A549 (cell line): Measurements from ENCODE around the gene MBP. TPM values are rescaled to one million over a fixed set of nuclear protein-coding genes. Genes with fewer than 3 reads are reported as not detected.

ENCODE experiments used
- ATAC-seq, 2 experiments: fragments of 200-7000 bp in 1 of 2; fragments of >200 bp in 1 of 2; cut with Nextera tagmentation in 1 of 2; cut with Tn5 transposase in 1 of 2; 3 replicates each; pipeline versions ENCODE4 v1.8.0 to v1.9.1; 2018 to 2020; ENCODE audit warnings: mild to moderate bottlenecking in 1 of 2, moderate library complexity in 1 of 2
- CTCF ChIA-PET: fragments of 300-600 bp; sonication (Branson Sonifier 250); formaldehyde crosslinking; extraction: SDS; loops from one replicate; lab custom pipeline; 2021; ENCODE audit warnings: antibody characterized with exemption, inconsistent platforms; lab: Yijun Ruan, JAX
- POLR2A ChIA-PET: fragments of 350-600 bp; formaldehyde crosslinking; extraction: SDS; loops from one replicate; lab custom pipeline; 2021; ENCODE audit warnings: antibody characterized with exemption, inconsistent platforms; lab: Yijun Ruan, JAX
- DNase-seq, 2 experiments: peaks; one replicate each; pipeline versions ENCODE4 v3.0.0 to v3.0.0-alpha.2; 2011 to 2016; ENCODE audit warnings: low read depth in 1 of 2, low spot score in 1 of 2
- FAIRE-seq: peaks from 2 replicates; lab custom pipeline; 2011; peaks lifted over from hg19 to GRCh38; lab: Jason Lieb, UNC
- H3K27ac ChIP-seq, 2 experiments: fragments of >200 bp; sonication (Bioruptor Twin); formaldehyde crosslinking; 3 replicates each; pipeline ENCODE4 v1.5.1; 2016 to 2017
- H3K4me1 ChIP-seq: fragments of >200 bp; sonication (Bioruptor Twin); formaldehyde crosslinking; 3 replicates; pipeline ENCODE4 v1.6.1; 2016
- H3K4me2 ChIP-seq: fragments of >200 bp; sonication (Bioruptor Twin); formaldehyde crosslinking; 3 replicates; pipeline ENCODE4 v1.6.1; 2016
- H3K4me3 ChIP-seq: fragments of >200 bp; sonication (Bioruptor Twin); formaldehyde crosslinking; 3 replicates; pipeline ENCODE4 v1.5.1; 2016
- H3K9me3 ChIP-seq: fragments of >200 bp; sonication (Bioruptor Twin); formaldehyde crosslinking; 3 replicates; pipeline ENCODE4 v1.6.1; 2016
- BHLHE40 ChIP-seq: IDR thresholded peaks from 2 replicates; pipeline ENCODE4 v1.6.1; 2012; ENCODE audit warnings: low read depth, low read length, inconsistent platforms
- CBX2 ChIP-seq: fragments of 200-600 bp; sonication (generic); IDR thresholded peaks from 2 replicates; pipeline ENCODE4 v1.6.1; 2016; ENCODE audit warnings: low read depth, mild to moderate bottlenecking, borderline replicate concordance
- CBX8 ChIP-seq: fragments of 200-600 bp; sonication (generic); IDR thresholded peaks from 2 replicates; pipeline ENCODE4 v1.6.1; 2016
- CEBPB ChIP-seq, 2 experiments: fragments of >200 bp in 1 of 2; sonication (Bioruptor Twin) in 1 of 2; formaldehyde crosslinking in 1 of 2; IDR thresholded peaks; 2 replicates each; pipeline ENCODE4 v1.6.1; 2012 to 2016
- CHD2 ChIP-seq: fragments of 150-350 bp; IDR thresholded peaks from 2 replicates; pipeline ENCODE4 v1.6.1; 2014; ENCODE audit warnings: low read length; ENCODE audit not compliant: partially characterized antibody
- CHD4 ChIP-seq: fragments of 200-600 bp; sonication (generic); IDR thresholded peaks from 2 replicates; pipeline ENCODE4 v1.6.1; 2016; ENCODE audit warnings: antibody characterized with exemption, mild to moderate bottlenecking, borderline replicate concordance
- EHF ChIP-seq: fragments of 250-450 bp; sonication (Bioruptor Pico); IDR thresholded peaks from 2 replicates; pipeline ENCODE4 v1.5.0; 2020; ENCODE audit warnings: mild to moderate bottlenecking
- ESRRA ChIP-seq: fragments of 150-350 bp; IDR thresholded peaks from 2 replicates; pipeline ENCODE4 v1.6.1; 2014; ENCODE audit warnings: mild to moderate bottlenecking, low read length, borderline replicate concordance
- FOSL2 ChIP-seq, 2 experiments: fragments of 450-650 bp in 1 of 2; fragments of >200 bp in 1 of 2; sonication (Bioruptor Twin) in 1 of 2; formaldehyde crosslinking; IDR thresholded peaks; 2 replicates each; pipeline versions ENCODE4 v1.5.0 to v1.6.1; 2016 to 2020; ENCODE audit warnings: mild to moderate bottlenecking in 1 of 2, moderate library complexity in 1 of 2
- GATA3 ChIP-seq: IDR thresholded peaks from 2 replicates; pipeline ENCODE4 v1.6.1; 2012; ENCODE audit warnings: borderline replicate concordance
- HEYL ChIP-seq: fragments of 250-450 bp; sonication (Bioruptor Pico); IDR thresholded peaks from 2 replicates; pipeline ENCODE4 v1.8.0; 2021; ENCODE audit warnings: mild to moderate bottlenecking, moderate library complexity
- JUN ChIP-seq, 2 experiments: fragments of >200 bp; sonication (Bioruptor Twin); formaldehyde crosslinking; IDR thresholded peaks; 2 replicates in 1 of 2; 3 replicates in 1 of 2; pipeline ENCODE4 v1.6.1; 2016 to 2017
- KDM5A ChIP-seq: fragments of 200-600 bp; sonication (generic); IDR thresholded peaks from 2 replicates; pipeline ENCODE4 v1.6.1; 2016; ENCODE audit warnings: antibody characterized with exemption, mild to moderate bottlenecking
- NPAS2 ChIP-seq: fragments of 250-450 bp; sonication (Bioruptor Pico); IDR thresholded peaks from 2 replicates; pipeline ENCODE4 v1.8.0; 2022; ENCODE audit warnings: mild to moderate bottlenecking, moderate library complexity, borderline replicate concordance
- NR3C1 ChIP-seq: fragments of >200 bp; sonication (Bioruptor Twin); formaldehyde crosslinking; IDR thresholded peaks from 3 replicates; pipeline ENCODE4 v1.6.1; 2017
- POLR2AphosphoS2 ChIP-seq: conservative IDR thresholded peaks from 2 replicates; pipeline ENCODE4 v1.6.1; 2012; ENCODE audit warnings: low read length, improper control_type of control experiment, inconsistent platforms
- RAD21 ChIP-seq, 2 experiments: fragments of >200 bp in 1 of 2; sonication (Bioruptor Twin) in 1 of 2; formaldehyde crosslinking in 1 of 2; IDR thresholded peaks in 1 of 2; conservative IDR thresholded peaks in 1 of 2; 2 replicates in 1 of 2; 3 replicates in 1 of 2; pipeline ENCODE4 v1.6.1; 2012 to 2018; ENCODE audit warnings: inconsistent platforms in 1 of 2
- RCOR1 ChIP-seq: fragments of 150-350 bp; IDR thresholded peaks from 2 replicates; pipeline ENCODE4 v1.6.1; 2014; ENCODE audit warnings: antibody characterized with exemption, low read length, low read depth
- RNF2 ChIP-seq: fragments of 200-600 bp; sonication (generic); IDR thresholded peaks from 2 replicates; pipeline ENCODE4 v1.6.1; 2016; ENCODE audit warnings: low read depth, mild to moderate bottlenecking, antibody characterized with exemption, moderate library complexity, borderline replicate concordance
- SMC3 ChIP-seq: fragments of >200 bp; sonication (Bioruptor Twin); formaldehyde crosslinking; IDR thresholded peaks from 3 replicates; pipeline ENCODE4 v1.6.1; 2018; ENCODE audit warnings: inconsistent platforms
- SREBF2 ChIP-seq: fragments of 450-650 bp; IDR thresholded peaks from 2 replicates; pipeline ENCODE4 v1.6.1; 2014; ENCODE audit warnings: mild to moderate bottlenecking, moderate library complexity
- TP53 ChIP-seq: fragments of 250-450 bp; sonication (Bioruptor Pico); IDR thresholded peaks from 2 replicates; pipeline ENCODE4 v1.5.0; 2021; ENCODE audit warnings: mild to moderate bottlenecking, moderate library complexity
- WGBS: methylation state at CpG from one replicate; pipeline ENCODE4 v1.1.6; 2017; ENCODE audit errors: missing lambda C conversion rate; 5-methylcytosine and 5-hydroxymethylcytosine counted together
- polyA plus RNA-seq, 4 experiments: library from polyadenylated mRNA; depleted of rRNA in 3 of 4; stranded (reverse); fragments of >200 nt; fragmentation: RNase III in 1 of 4; extraction: RNeasy Plus Mini Kit Qiagen cat#74134 plus additional on column Dnase treatment in 1 of 4; gene quantifications; 2 replicates in 3 of 4; 3 replicates in 1 of 4; pipeline ENCODE4 v1.2.3, GENCODE V29; 2011 to 2017
- TF ChIP-seq, protein P1 (sequence below): fragments of 200-600 bp; sonication (generic); IDR thresholded peaks from 2 replicates; pipeline ENCODE4 v1.6.1; 2016; ENCODE audit warnings: antibody characterized with exemption, mild to moderate bottlenecking, moderate library complexity
- TF ChIP-seq, protein P2 (sequence below): fragments of >200 bp; sonication (Bioruptor Twin); formaldehyde crosslinking; IDR thresholded peaks from 3 replicates; pipeline ENCODE4 v1.5.1; 2016
- TF ChIP-seq, protein P3 (sequence below): fragments of 450-650 bp; IDR thresholded peaks from 2 replicates; pipeline ENCODE4 v1.6.1; 2014; ENCODE audit warnings: antibody characterized with exemption

The MBP gene
- polyA plus RNA-seq, 2 of the 4 experiments (the other 2 are of a cell fraction) = 8.6 to 33.1 TPM

DNA sequence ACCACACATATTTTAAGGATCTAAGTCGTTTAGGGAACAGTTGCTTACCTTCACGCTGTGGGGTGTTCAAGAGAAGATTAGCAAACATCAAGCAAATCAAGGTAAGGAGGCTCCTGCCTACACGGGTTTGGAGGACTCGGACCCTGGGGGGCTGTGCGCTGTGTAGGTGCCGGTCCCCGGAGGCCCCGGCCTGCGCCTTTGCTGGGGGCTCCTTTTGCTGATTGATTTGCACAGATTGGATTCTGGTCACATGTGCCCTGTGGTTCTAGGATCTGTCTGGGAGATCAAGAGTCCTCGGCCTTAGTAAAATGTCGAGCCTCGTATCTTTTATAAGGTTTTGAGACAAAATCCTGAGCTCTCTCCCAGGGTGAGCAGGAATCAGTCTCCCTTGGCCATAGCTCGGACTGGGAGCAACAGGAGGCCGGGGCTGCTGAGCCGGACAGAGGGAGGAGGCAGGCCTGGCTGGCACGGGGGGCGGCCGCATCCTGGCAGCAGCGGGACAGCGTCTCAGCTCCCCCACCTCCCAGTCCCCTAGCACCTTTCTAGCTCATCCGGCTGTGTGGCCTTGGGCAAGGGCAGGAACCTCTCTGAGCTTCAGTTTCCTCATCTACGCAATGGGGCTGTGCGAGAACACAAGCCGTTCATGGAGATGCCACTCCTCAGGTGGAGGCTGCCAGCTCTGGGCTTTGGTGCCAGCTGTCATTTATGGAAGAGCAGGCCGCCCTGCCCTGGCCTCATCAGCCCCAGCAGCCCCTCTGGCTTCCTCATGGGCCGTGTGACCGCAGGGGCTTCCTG, 147.2 kb downstream of the MBP start:
- 90% methylated on average over 12 of the region's 27 CpGs for WGBS
- no peak for ATAC-seq
- TF ChIP-seq JUN (IDR thresholded peaks at IDR 0.05) (no peak), CBX8 (no peak), NR3C1 (no peak), HEYL (CRISPR knock-in tag) (no peak), CBX2 (no peak), SREBF2 (no peak)
- TF ChIP-seq, protein P1, sequence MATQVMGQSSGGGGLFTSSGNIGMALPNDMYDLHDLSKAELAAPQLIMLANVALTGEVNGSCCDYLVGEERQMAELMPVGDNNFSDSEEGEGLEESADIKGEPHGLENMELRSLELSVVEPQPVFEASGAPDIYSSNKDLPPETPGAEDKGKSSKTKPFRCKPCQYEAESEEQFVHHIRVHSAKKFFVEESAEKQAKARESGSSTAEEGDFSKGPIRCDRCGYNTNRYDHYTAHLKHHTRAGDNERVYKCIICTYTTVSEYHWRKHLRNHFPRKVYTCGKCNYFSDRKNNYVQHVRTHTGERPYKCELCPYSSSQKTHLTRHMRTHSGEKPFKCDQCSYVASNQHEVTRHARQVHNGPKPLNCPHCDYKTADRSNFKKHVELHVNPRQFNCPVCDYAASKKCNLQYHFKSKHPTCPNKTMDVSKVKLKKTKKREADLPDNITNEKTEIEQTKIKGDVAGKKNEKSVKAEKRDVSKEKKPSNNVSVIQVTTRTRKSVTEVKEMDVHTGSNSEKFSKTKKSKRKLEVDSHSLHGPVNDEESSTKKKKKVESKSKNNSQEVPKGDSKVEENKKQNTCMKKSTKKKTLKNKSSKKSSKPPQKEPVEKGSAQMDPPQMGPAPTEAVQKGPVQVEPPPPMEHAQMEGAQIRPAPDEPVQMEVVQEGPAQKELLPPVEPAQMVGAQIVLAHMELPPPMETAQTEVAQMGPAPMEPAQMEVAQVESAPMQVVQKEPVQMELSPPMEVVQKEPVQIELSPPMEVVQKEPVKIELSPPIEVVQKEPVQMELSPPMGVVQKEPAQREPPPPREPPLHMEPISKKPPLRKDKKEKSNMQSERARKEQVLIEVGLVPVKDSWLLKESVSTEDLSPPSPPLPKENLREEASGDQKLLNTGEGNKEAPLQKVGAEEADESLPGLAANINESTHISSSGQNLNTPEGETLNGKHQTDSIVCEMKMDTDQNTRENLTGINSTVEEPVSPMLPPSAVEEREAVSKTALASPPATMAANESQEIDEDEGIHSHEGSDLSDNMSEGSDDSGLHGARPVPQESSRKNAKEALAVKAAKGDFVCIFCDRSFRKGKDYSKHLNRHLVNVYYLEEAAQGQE = no peak
- TF ChIP-seq, all 56 proteins: peak for 0
- Histone ChIP-seq H3K4me3 (no peak overlapping the region), H3K4me1 (no peaks in the 10 kb centered on the region), H3K4me2 (no peak overlapping the region), H3K27ac (no peak overlapping the region), H3K9me3 (no peaks in the 10 kb centered on the region)
- no peak for DNase-seq
- ChIA-PET POLR2A (no interaction called here), CTCF (interaction anchor here (1.0 to 4.9 kb wide), 4 partner anchors 14 to 226 kb away, joined by 3 to 46 read pairs (median 25); no protein-coding TSS in a partner anchor)
- no peak for FAIRE-seq

DNA sequence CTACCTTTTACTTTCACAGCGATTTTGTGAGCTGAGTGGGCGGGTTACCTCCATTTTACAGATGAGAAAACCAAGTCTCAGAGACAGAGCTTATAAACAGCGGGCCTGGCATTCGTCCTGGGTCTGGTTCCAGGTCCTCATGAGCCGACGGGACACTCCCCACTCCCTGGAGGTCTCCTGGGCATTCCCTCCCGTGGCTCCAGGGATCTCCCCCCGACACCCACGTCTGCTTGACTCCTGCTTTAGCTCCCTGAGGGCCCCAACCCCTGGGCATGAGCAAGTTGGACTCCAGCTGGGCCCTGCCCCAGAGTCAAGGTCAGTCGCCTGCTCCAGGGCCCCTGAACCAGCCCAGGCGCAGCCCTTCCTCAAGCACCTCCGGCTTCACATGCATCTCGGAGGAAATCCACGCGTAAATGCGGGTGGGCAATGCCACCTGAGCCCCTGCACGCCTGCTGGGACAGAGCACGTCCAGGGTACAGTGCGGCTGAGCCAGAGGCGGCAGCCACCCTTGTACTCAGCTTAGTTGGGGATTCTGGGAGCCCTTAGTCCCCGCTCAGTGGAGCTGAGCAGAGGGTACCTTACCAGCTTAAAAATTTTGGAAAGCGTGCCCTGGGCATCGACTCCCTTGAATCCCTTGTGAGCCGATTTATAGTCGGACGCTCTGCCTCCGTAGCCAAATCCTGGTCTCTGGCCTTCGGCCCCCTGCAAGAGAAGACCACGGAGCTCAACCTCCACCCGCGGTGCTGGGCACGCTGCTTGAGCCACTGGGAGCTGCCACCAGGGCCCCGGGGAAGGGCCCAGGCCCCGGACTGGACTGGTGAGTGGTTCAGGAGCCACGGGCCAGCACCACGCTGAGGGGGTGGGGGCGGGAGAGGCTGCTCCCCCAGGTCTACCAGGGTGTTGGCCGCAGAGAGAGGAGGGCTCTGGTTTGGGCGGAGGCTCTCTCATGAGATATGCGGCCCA, 148.1 kb downstream of the MBP start:
- FAIRE-seq (no peak), ATAC-seq (no peak), DNase-seq (no peak)
- no peak overlapping the region for H3K4me2 ChIP-seq
- H3K4me1 ChIP-seq = no peaks in the 10 kb centered on the region
- CTCF ChIA-PET = interaction anchor here (0.8 to 4.9 kb wide), 17 partner anchors 8 to 227 kb away, joined by 3 to 46 read pairs (median 5); no protein-coding TSS in a partner anchor
- no peak overlapping the region for H3K4me3 ChIP-seq
- no peak for TF ChIP-seq NPAS2 (CRISPR knock-in tag)
- no peak for TF ChIP-seq TP53 (CRISPR knock-in tag)
- no peak for TF ChIP-seq SMC3
- TF ChIP-seq KDM5A = no peak
- no peak for TF ChIP-seq CHD4
- no peak for TF ChIP-seq GATA3
- TF ChIP-seq JUN (IDR thresholded peaks at IDR 0.05) = no peak
- no peak for TF ChIP-seq FOSL2 (IDR thresholded peaks at IDR 0.05)
- no peak for TF ChIP-seq FOSL2 (CRISPR knock-in tag; IDR thresholded peaks at IDR 0.05)
- no peak for TF ChIP-seq ESRRA
- no peak for TF ChIP-seq POLR2AphosphoS2
- 81% methylated on average over 14 of the region's 40 CpGs for WGBS
- H3K9me3 ChIP-seq = no peaks in the 10 kb centered on the region
- POLR2A ChIA-PET = no interaction called here
- no peak overlapping the region for H3K27ac ChIP-seq

DNA sequence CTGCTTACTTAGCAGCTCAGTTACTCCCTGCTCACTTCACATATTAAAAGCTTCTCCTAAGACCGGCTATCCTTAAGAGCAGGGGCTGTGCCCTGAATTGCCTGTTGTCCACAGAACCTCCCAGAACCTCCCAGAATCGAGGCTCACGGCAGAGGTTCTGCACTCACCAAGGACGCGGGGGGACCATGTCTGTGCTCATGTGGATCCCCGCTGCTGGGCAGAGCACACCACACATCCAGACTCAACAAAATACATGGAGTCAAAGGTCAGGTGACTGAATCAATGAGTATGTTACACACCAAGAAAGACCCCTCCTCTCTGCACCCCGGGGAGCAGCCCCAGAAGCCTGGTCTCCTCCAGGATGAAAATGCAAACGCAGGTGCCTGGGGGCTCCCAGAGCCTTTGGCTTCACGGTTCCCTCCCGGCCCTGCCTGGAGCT, 149.0 kb downstream of the MBP start:
- 65% methylated on average over 4 of the region's 10 CpGs for WGBS
- ChIA-PET POLR2A (no interaction called here), CTCF (interaction anchor here (0.6 to 4.9 kb wide), 31 partner anchors 9 to 258 kb away, joined by 3 to 46 read pairs (median 4); no protein-coding TSS in a partner anchor)
- H3K9me3 ChIP-seq = no peaks in the 10 kb centered on the region
- no peak for DNase-seq
- H3K27ac ChIP-seq = 0 out of 6 replicates have a peak overlapping the region, but pooled peaks of 1 of the 2 experiments have one; percentile 18
- H3K4me3 ChIP-seq = no peak overlapping the region
- H3K4me1 ChIP-seq = no peaks in the 10 kb centered on the region
- FAIRE-seq = no peak
- peak in 1 of 2 experiments; percentile 37; a peak in 3 of 6 replicates for ATAC-seq
- H3K4me2 ChIP-seq = no peak overlapping the region
- TF ChIP-seq BHLHE40 (no peak), RCOR1 (no peak), RNF2 (no peak), RAD21 (conservative IDR thresholded peaks at IDR 0.05 in 1 of 2, IDR thresholded peaks at IDR 0.05 in 1 of 2) (no peak), CEBPB (IDR thresholded peaks at IDR 0.05) (no peak), EHF (CRISPR knock-in tag) (no peak), CHD2 (no peak)
- TF ChIP-seq, protein P2, sequence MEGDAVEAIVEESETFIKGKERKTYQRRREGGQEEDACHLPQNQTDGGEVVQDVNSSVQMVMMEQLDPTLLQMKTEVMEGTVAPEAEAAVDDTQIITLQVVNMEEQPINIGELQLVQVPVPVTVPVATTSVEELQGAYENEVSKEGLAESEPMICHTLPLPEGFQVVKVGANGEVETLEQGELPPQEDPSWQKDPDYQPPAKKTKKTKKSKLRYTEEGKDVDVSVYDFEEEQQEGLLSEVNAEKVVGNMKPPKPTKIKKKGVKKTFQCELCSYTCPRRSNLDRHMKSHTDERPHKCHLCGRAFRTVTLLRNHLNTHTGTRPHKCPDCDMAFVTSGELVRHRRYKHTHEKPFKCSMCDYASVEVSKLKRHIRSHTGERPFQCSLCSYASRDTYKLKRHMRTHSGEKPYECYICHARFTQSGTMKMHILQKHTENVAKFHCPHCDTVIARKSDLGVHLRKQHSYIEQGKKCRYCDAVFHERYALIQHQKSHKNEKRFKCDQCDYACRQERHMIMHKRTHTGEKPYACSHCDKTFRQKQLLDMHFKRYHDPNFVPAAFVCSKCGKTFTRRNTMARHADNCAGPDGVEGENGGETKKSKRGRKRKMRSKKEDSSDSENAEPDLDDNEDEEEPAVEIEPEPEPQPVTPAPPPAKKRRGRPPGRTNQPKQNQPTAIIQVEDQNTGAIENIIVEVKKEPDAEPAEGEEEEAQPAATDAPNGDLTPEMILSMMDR = no peak
- TF ChIP-seq, protein P3, sequence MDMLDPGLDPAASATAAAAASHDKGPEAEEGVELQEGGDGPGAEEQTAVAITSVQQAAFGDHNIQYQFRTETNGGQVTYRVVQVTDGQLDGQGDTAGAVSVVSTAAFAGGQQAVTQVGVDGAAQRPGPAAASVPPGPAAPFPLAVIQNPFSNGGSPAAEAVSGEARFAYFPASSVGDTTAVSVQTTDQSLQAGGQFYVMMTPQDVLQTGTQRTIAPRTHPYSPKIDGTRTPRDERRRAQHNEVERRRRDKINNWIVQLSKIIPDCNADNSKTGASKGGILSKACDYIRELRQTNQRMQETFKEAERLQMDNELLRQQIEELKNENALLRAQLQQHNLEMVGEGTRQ = no peak
